NCI-H2107 treated with DMSO at 0.1 percent for 48 hours (cell line): ENCODE measurements around the gene VAMP1.
"Not testable (repeated sequence)": the region's sequence is repeated elsewhere in the genome, so short reads cannot be mapped to it uniquely, and the experiment has no call there.

Experiments
- DNase-seq: peaks from one replicate; lab custom pipeline; 2025; ENCODE audit not compliant: unreplicated experiment; lab: John Stamatoyannopoulos, UW

VAMP1 gene

DNA sequence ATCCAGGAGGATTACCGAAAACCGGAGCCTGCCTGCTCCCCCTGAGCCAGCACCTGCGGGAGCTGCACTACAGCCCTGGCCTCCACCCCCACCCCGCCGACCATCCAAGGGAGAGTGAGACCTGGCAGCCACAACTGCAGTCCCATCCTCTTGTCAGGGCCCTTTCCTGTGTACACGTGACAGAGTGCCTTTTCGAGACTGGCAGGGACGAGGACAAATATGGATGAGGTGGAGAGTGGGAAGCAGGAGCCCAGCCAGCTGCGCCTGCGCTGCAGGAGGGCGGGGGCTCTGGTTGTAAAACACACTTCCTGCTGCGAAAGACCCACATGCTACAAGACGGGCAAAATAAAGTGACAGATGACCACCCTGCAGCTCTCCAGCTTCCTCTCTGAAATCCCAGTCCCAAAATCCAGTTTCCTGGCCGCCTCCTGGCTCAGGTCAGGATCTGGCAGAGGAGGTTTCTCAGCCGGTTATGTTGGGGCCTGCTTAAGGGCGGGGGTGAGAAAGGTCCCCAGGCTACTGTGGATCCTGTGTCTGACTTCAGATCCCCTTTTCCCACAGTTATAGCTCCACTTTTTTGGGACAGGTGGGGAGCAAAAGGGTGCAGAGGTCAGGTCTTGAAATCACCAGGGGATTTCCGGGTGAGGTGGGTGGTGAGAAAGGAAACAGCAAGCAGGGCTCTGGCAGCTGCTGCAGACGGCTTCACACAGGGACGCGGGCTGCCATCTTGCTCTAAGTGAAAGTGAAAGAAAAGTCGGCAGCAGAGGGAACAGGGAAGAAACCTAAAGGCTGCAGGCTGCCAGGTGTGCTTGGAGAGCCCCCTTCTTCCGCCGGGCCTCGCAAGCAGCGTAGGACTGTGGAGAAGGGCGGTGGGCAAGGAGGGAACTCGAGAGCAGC, 18.9 kb downstream of the VAMP1 start, which contains the start of gene TAPBPL:
TSS of gene TAPBPL (plus strand) at position 695 of the 897 bp plus-strand sequence. CDS start 207 bp downstream, outside the sequence.
- DNase-seq: peak; percentile 94

DNA sequence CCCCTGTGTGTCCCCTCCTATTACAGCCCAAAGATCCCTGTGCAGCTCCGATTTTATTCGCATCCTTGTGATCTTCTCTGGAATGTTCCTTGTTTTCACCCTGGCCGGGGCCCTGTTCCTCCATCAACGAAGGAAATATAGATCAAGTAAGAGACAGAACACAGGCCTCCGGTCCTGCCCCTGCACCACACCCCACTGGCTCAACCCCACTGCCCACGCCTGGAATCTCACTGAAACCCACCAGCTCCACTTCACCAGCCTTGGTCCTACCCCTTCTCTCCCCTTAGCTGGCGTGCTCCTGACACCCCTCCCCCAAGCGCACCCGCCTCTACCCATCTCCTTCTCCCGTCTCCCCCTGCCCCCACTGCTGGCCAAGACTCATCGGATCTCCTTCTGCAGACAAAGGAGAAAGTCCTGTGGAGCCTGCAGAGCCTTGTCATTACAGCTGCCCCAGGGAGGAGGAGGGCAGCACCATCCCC, 19.6 kb downstream of the VAMP1 start:
- no peak for DNase-seq

DNA sequence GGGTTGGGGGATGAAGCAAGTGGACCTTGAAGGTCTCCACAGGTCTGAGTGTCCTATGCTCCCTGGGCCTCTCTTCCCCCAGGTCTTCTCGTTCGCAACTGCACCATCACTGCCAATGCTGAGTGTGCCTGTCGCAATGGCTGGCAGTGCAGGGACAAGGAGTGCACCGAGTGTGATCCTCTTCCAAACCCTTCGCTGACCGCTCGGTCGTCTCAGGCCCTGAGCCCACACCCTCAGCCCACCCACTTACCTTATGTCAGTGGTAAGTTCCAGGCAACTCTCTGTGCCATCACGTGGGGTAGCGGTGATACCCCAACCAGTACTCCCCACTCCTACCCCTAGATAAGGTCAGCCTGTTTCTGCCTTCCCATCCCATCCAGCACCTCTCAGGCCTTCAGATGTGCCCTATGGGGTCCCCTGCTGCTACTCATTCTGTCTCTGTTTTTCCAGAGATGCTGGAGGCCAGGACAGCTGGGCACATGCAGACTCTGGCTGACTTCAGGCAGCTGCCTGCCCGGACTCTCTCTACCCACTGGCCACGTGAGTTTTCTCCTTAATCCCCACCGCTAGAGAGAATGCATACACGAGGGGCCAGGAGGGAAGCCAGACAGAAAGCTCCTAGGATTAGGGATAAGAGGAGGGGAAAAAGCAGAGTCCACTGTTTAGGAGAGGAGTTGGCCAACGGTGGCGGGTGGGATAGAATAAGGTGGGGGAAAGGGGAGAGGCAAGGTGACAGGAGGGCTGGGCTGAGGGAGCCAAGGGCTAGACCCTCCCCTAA, 20.2 kb downstream of the VAMP1 start:
- no peak for DNase-seq

DNA sequence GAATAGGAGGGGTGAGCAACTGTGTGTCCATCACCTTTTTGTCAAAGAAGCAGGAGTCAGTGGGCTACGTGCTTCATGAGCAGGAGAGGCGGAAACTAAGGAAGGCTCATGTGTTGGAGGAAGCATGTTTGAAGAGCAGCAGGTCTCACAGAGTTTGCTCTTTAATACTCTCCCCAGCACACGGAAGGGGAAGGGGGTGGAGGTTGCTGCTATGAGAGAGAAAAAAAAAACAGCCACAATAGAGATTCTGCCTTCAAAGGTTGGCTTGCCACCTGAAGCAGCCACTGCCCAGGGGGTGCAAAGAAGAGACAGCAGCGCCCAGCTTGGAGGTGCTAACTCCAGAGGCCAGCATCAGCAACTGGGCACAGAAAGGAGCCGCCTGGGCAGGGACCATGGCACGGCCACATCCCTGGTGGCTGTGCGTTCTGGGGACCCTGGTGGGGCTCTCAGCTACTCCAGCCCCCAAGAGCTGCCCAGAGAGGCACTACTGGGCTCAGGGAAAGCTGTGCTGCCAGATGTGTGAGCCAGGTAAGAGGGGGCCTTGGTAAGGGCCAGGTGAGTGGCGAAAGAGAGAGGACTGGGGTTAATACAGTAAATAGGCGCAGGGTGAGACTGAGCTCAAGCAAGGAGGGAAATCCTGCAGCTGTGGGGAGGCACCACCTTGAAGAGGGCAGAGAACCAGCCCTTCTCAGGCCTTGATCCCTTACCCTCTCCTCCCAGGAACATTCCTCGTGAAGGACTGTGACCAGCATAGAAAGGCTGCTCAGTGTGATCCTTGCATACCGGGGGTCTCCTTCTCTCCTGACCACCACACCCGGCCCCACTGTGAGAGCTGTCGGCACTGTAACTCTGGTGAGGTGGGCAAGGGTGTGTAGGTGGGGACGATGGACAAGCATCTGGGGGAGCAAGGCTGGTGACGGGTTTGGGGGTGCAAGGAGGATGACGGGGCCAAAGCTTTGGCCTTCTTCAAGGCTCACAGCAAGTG, 25.5 kb downstream of the VAMP1 start, which contains the start of gene CD27:
TSS of gene CD27 (plus strand) at position 252 of the 985 bp plus-strand sequence. CDS start at position 393, 141 bp downstream.
- DNase-seq: no peak

DNA sequence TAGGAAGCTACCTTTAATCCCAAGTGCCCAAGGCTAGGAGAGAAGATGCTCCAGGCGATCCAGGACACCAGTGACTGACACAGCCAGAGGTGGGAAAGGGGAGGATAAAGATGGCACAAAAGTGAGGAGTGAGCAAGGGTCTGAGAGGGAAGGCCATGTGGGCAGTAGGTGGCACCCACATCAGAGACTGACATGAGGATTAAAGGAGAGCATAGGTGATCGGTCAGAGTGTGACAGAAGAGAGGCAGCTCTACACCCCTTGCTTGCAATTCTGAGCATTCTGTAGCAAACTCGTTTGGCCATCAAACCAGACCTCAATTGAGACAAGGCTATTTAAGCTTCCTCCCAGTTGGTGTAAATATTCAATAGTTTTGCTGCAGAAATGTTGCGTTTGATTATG, 26.4 kb downstream of the VAMP1 start:
- DNase-seq: no peak

DNA sequence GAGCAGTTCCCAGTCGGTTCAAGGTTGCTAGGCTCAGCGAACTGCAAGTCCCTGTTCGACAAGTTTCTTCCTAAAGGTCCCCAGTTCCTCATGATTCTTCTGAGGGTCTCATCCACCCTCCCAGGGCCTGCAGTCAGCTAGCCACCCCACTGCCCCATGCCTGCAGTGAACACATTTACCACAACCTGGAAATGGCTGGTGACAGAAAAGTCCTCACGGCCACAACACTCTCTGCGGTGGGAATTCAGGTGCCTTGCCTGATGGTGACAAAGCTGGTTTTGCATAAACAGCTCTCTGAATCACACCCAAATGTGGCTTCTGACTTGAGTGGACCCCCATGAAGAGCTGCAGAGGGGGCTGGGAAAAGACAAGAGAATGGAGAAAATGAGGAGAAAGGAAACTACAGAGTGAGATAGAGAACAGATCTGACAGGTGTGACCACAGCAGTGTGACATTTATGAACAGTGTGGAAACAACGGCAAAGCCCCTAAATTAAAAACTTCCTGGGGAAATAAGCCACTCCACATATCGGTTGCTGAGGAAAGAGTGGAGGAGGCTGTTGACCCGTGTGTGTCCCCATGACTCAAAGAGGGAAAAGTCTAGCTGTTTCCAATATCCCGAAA, 27.0 kb downstream of the VAMP1 start:
- DNase-seq: no peak

DNA sequence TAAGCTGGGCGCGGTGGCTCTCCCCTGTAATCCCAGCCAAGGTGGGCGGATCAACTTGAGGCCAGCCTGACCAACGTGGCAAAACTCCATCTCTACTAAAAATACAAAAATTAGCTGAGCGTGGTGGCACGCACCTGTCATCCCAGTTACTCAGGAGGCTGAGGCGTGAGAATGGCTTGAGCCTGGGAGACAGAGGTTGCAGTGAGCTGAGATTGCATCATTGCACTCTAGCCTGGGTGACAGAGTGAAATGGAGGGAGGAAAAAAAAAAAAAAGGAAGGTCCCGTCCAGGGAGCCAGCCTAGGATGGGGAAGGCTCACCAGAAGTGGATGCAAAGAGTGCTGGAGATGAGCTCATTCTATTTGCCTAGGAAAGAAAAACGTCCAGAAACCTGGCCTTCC, 27.6 kb downstream of the VAMP1 start:
- DNase-seq: no peak

DNA sequence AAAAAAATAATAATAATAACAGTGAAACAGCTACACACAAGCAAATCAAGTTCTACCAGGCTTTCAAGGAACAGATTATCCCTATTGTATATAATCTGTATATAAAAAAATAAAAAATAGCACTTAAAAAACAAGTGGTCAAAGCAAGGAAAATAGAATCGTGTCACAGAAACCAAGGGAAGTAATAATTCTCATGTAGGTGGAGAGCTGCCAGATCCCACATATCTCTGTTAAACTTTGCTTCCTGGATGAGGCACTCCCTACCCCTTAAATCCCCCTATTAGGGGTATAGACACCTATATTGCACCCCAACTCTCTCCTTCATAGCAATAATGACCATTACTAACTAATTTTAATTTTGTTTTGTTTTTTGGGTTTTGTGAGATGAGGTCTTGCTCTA, 30.1 kb downstream of the VAMP1 start:
- DNase-seq: no peak

DNA sequence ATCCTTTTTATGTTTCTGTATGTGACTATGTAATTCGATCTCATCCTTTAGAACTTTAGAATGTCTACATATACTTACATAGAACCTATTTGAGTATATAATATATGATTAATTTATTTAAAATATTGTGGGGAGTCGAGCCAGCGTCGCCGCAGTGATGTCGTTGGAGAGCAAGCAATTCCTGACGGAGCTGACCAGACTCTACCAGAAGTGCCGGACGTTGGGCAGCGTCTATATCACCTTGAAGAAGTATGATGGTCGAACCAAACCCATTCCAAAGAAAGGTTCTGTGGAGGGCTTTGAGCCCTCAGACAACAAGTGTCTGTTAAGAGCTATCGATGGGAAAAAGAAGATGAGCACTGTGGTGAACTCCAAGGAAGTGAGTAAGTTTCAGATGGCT, 32.1 kb downstream of the VAMP1 start:
- no peak for DNase-seq

DNA sequence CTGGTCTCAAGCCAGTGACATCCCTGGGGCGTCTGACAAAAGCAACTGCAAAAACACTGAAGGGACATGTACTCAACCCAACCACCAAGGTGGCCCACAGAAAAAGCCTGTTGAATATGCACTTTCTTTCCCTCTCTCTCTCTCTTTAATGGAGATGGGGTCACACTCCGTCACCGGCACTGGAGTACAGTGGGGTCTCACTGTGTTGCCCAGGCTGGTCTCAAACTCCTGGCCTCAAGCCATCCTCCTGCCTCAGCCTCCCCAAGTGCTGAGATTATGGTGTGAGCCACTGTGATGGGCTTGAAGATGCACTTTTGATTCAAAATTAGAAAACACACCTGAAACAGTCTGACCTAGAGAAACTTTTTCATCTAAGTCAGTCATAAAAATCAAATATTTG, 32.9 kb downstream of the VAMP1 start:
- DNase-seq: no peak

DNA sequence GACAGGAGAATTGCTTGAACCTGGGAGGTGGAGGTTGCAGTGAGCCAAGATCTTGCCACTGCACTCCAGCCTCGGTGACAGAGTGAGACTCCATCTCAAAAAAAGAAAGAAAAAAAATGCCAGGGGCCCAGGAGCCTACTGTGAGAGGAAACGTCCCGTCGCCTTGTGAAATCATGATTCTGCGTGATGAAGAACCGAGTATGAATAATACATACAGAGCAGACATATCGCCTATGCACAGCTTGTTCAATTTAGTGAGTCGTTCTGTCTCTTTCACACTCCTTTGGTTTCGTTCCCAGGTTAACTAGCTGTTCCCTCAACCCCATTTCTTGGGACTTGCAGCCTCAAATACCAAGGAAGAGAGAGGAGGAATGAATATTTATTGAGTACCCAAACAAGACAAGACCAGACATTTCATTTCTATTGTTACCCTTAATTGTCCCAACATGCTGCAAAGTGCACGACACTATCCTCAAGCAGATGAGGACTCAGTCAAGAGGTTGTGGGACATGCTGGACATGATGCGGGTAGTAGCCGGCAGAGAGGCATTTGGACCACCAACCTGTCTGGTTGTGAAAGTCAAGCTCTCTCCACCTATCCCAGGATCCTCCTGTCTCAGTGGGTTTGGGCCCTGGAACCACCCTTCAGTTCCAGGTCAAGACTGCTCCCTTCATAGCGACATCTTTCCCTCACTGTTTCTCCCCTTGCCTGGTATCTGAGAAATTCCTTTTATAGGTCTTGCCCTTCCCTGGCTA, 34.3 kb downstream of the VAMP1 start:
- no peak for DNase-seq

DNA sequence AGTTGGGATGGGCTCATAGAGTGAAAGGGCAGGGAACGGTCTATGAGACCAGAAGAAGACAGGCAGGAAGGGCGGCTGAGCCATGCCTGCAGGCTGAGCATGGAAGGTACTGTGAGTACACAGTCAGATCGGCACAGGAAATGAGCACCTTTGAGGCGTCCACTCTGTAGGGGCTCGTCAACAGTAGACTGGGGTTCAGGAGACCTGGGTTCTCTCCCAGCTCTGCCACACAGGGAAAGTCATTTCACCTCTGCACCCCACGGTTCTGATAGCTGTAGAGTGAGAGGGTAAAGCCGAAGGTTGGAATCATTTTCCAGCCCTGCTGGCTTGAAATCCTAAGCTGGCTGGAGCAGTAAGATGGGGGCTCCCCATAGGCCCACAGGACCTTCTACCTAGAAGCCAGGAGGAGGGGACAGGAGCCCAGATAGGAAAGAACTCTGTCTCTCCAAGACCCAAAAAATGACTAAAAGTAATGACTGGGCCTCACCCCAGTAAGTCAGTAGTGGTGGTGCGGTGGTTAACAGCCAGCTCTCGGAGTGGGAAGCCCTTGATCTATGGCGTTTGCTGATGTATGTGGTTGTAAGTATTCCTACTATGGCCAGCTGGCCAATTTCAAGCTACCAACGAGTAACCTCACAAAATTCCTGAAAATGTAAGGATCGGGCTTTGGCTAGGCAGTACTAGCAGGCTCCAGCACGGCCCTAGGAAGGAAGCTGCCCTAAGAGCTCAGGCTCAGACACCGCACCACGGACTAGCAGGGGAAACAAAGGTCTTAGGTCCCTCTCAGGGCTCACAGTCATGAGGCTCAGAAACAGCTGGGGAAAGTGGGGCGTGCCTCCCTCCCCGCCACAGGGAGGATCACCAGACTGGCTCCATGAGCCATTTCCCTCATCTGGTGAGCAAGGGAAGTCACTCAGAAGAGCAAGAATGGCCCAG, 36.0 kb downstream of the VAMP1 start:
- no peak for DNase-seq

DNA sequence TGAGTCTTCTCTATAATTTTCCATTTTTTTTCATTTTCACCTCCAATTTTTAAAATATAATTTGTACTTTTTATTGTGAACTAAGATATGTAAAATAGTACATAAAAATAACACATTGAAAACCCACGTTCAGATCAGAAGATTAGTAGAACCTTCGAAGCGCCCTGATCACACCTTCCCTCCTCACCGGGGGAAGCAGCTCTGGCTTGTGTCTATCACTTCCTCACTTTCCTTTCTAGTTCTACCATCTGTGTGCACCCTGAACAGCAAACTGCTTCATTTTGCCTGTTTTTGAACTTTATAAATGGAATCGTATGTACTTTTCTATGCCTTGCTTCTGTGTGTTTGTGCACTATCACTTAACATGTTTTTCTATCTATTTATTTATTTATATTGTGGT, 37.5 kb downstream of the VAMP1 start:
- DNase-seq: no peak

DNA sequence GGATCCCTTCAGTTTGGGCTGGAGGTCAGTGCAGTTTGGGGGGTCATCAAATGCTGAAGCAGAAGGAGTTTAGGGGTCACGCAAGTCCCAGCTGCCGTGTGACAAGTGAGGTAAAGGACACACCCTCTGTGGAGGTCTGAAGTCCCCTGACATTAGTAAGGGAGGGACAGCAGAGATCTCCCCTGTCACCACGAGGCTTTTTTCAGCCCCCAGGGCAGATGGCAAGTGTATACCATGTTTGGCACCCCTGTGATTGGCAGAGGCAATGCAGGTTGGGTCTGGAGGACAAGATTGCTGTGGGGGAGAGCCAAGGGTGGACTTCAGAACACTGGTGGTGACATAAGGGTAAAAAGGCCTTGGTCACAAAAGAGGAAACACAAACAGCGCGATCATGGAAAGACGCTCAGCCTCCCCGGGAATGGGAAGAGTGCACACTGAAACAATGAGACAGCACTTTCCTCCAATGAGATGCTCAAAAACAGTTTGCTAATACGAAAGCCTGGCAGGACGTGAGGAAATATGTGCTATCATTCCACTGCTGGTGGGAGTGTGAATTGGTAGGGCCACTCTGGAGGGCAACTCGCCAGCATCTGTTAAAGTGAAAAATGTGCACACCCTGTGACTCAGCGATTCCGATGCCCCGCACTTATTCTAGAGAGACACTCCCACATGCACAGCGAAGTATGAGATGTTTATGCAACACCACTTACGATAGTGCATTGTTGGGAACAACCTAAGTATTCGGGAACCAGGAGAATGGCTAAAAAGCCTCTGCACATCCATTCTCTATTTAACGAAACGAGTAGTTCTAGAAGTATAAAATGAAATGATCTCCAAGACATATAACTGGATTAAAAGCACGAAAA, 40.1 kb downstream of the VAMP1 start:
- no peak for DNase-seq

DNA sequence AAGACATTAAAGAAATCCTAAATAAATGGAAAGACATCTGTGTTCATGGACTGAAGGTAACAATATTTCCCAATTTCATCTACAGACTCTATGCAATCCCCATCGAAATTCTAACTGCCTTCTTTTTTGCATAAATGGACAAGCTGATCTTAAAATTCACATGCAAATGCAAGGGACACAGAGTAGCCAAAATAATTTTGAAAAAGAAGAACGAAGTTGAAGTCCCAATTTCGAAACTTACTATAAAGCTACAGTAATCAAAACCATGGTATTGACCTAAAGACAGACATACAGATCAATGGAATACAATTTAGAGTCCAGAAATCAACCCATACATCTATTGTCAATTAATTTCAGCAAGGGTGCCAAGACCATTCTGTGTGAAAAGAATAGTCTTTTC, 42.2 kb downstream of the VAMP1 start:
- no peak for DNase-seq

DNA sequence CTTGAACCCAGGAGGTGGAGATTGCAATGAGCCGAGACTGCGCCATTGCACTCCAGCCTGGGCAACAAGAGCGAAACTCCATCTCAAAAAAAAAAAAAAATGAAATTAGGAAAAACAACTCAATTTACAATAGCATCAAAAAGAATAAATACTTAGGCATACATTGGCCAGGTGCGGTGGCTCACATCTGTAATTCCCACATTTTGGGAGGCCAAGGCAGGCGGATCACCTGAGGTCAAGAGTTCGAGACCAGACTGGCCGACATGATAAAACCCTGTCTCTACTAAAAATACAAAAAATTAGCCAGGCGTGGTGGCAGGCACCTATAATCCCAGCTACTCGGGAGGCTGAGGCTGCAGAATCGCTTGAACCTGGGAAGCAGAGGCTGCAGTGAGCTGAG, 42.7 kb downstream of the VAMP1 start:
- DNase-seq: not testable (repeated sequence)

DNA sequence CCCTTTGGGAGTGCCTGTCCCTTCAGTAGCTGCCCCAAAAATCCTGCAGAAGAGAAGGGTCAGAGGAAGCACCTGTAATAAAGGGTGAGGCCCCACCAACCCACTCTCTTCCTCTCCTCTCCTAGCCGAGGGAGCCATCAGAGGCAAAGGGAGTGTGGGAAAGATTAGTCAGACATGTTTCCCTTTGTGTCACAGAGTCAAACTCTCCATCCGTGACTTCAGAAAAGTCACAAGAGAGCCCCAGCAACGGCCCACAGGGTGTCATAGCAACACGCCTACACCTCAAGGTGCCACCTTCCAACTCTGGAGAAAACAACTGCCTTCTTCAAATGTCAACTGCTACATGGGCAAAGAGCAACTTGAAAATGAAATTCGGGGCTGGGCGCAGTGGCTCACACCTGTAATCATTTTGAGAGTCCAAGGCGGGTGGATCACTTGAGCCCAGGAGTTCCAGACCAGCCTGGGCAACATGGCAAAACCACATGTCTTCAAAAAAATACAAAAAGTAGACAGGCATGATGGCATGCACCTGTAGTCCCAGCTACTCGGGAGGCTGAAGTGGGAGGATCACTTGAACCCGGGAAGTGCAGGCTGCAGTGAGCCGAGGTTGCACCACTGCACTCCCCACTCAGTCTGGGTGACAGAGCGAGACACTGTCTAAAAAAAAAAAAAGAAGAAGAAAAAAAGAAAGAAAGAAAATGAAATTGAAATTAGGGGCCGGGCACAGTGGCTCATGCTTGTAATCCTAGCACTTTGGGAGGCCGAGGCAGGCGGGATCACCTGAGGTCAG, 43.4 kb downstream of the VAMP1 start:
- DNase-seq: no peak
